Thoracic aorta (tissue), 2 donors: ENCODE results near the gene STK4. TPM values are rescaled to one million over a fixed set of nuclear protein-coding genes. Genes with fewer than 3 reads are reported as not detected.
A peak's percentile ranks its signal among the peaks of the same experiment; 100 is the strongest.

Experiments used
- ATAC-seq: fragments of 150-250 bp; one replicate; pipeline ENCODE4 v1.8.0; 2017; ENCODE audit warnings: low read depth; ENCODE audit not compliant: insufficient number of reproducible peaks, low FRiP score
- DNase-seq: peaks from one replicate; pipeline ENCODE4 v3.0.0-alpha.2; 2020; ENCODE audit warnings: low spot score
- H3K27ac ChIP-seq, 2 donors: fragments of 200-600 bp; sonication (generic); 1 replicate in 1 of 2; 2 replicates in 1 of 2; pipeline ENCODE4 v1.5.1; 2016; ENCODE audit warnings: mild to moderate bottlenecking in 2 of 2, moderate library complexity in 2 of 2
- H3K27me3 ChIP-seq: fragments of 200-600 bp; sonication (generic); replicated peaks from 2 replicates; pipeline ENCODE4 v1.6.0; 2016; ENCODE audit warnings: mild to moderate bottlenecking; ENCODE audit not compliant: insufficient read depth
- H3K36me3 ChIP-seq: fragments of 200-600 bp; sonication (generic); one replicate; pipeline ENCODE4 v1.5.1; 2016
- H3K4me1 ChIP-seq, 2 donors: fragments of 200-600 bp; sonication (generic); 1 replicate in 1 of 2; 2 replicates in 1 of 2; pipeline versions ENCODE4 v1.5.1 to v1.6.0; 2016; ENCODE audit warnings: low read depth in 2 of 2, mild to moderate bottlenecking in 1 of 2; ENCODE audit not compliant: control insufficient read depth in 1 of 2
- H3K4me3 ChIP-seq: fragments of 200-600 bp; sonication (generic); 2 replicates; pipeline ENCODE4 v1.5.1; 2016; ENCODE audit warnings: mild to moderate bottlenecking
- H3K9me3 ChIP-seq: fragments of 200-600 bp; sonication (generic); 2 replicates; pipeline ENCODE4 v1.5.1; 2016
- CTCF ChIP-seq: fragments of 200-600 bp; sonication (generic); IDR thresholded peaks from one replicate; pipeline ENCODE4 v1.5.1; 2019; ENCODE audit warnings: antibody characterized with exemption
- total RNA-seq, 2 donors: library from RNA; depleted of rRNA; stranded (reverse); fragments of >200 nt; gene quantifications; one replicate each; pipeline versions ENCODE4 v1.1.0 to v1.2.3, GENCODE V29; 2016

The STK4 gene
- total RNA-seq, 2 donors from 2014 or later = 30.3 to 47.9 TPM

DNA sequence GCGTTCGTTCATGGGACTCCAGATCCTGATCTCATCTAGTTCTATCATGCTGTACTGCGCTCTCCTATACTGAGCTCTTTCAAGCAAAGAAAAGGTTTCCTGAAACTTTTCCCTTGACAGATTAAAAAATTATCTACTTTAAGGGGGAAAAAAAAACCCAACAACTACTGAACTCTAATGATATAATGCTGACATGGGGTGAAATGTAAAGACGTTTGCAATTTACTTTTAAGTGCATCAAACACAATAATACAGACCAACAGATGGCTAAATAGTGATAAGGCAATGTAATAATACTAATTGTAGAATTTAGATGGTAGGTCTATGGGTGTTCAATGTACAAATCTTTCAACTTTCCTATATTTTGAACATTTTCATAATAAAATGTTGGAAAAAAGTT is 22.5 kb upstream of the STK4 start:
- Histone ChIP-seq H3K4me1 (no peaks in the 10 kb centered on the region), H3K9me3 (no peaks in the 10 kb centered on the region), H3K36me3 (peaks cover 62% of the 10 kb centered on the region), H3K4me3 (no peak overlapping the region), H3K27me3 (no peaks in the 10 kb centered on the region), H3K27ac (no peak overlapping the region)
- TF ChIP-seq CTCF = no peak
- no peak for DNase-seq
- no peak for ATAC-seq

- Histone ChIP-seq H3K27ac (no peak overlapping the region), H3K36me3 (peaks cover 65% of the 10 kb centered on the region), H3K27me3 (no peaks in the 10 kb centered on the region), H3K4me1 (no peaks in the 10 kb centered on the region), H3K4me3 (no peak overlapping the region), H3K9me3 (no peaks in the 10 kb centered on the region)
- no peak for TF ChIP-seq CTCF
- DNase-seq = no peak
- ATAC-seq = no peak
These were observed 21.1 kb upstream of the STK4 start for GRCh38 chr20:44945261-44945660.

- no peak overlapping the region for H3K27ac ChIP-seq
- no peaks in the 10 kb centered on the region for H3K4me1 ChIP-seq
- ATAC-seq (no peak), DNase-seq (no peak)
- H3K4me3 ChIP-seq = no peak overlapping the region
- H3K27me3 ChIP-seq = no peaks in the 10 kb centered on the region
- peaks cover 68% of the 10 kb centered on the region for H3K36me3 ChIP-seq
- H3K9me3 ChIP-seq = no peaks in the 10 kb centered on the region
- no peak for TF ChIP-seq CTCF
These were observed 19.9 kb upstream of the STK4 start for GRCh38 chr20:44946271-44946852.

GRCh38 chr20:44948107-44948506 is 18.2 kb upstream of the STK4 start:
- no peak for DNase-seq
- H3K27me3 ChIP-seq = no peaks in the 10 kb centered on the region
- peak overlapping the region in 1 of 2 donors; percentile 8 for H3K27ac ChIP-seq
- no peaks in the 10 kb centered on the region for H3K4me1 ChIP-seq
- ATAC-seq = no peak
- peaks cover 59% of the 10 kb centered on the region for H3K36me3 ChIP-seq
- no peak overlapping the region for H3K4me3 ChIP-seq
- H3K9me3 ChIP-seq = no peaks in the 10 kb centered on the region
- no peak for TF ChIP-seq CTCF

DNA sequence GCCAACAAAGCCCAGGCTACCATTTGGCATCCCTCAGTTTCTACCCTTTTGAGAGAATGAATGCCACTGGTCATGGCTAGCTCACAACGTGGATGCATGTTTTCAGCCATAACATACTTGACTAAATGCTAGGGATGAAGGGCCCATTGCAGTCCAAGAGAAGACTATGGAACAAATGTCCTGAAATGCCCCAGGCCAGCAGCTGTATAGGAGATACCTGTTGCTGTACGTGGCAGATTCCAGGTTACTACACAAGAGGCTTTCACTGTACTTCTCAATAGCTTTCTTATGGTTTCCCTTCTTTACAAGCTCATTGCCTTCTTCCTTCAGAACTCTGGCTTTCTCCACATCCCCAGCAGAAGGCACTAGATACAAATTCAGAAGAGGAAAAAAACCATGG is 17.8 kb upstream of the STK4 start:
- DNase-seq (no peak), ATAC-seq (no peak)
- no peak overlapping the region for H3K4me3 ChIP-seq
- H3K27me3 ChIP-seq = no peaks in the 10 kb centered on the region
- H3K36me3 ChIP-seq = peaks cover 56% of the 10 kb centered on the region
- H3K9me3 ChIP-seq = no peaks in the 10 kb centered on the region
- no peak overlapping the region for H3K27ac ChIP-seq
- H3K4me1 ChIP-seq = no peaks in the 10 kb centered on the region
- TF ChIP-seq CTCF = no peak
